Adrenal gland (tissue), 12 donors: ENCODE measurements around the gene RAB41. TPM values are rescaled to one million over a fixed set of nuclear protein-coding genes. Genes with fewer than 3 reads are reported as not detected.

ENCODE experiments used
- DNase-seq, 7 donors: peaks; one replicate each; pipeline ENCODE4 v3.0.0-alpha.2; 2019 to 2020
- H3K27ac ChIP-seq, 5 donors: fragments of 200-600 bp; sonication (generic) in 4 of 5; 1 replicate in 3 of 5; 2 replicates in 2 of 5; pipeline versions ENCODE4 v1.5.1 to v1.8.0; 2016 to 2020; ENCODE audit warnings: mild to moderate bottlenecking in 1 of 5
- H3K27me3 ChIP-seq: fragments of 200-600 bp; 2 replicates; pipeline ENCODE4 v1.8.0; 2021
- H3K36me3 ChIP-seq, 2 donors: fragments of 200-600 bp; replicated peaks in 1 of 2; 1 replicate in 1 of 2; 2 replicates in 1 of 2; pipeline versions ENCODE4 v1.5.1 to v1.8.0; 2018 to 2022
- H3K4me1 ChIP-seq, 2 donors: fragments of 200-600 bp; replicated peaks in 1 of 2; 1 replicate in 1 of 2; 2 replicates in 1 of 2; pipeline versions ENCODE4 v1.5.1 to v1.8.0; 2018 to 2021
- H3K4me3 ChIP-seq, 4 donors: fragments of 200-600 bp; sonication (generic) in 3 of 4; one replicate each; pipeline ENCODE4 v1.5.1; 2016 to 2018
- H3K9me3 ChIP-seq, 3 donors: fragments of 200-600 bp; sonication (generic) in 1 of 3; replicated peaks in 1 of 3; 1 replicate in 2 of 3; 2 replicates in 1 of 3; pipeline versions ENCODE4 v1.5.1 to v1.8.0; 2016 to 2021
- CTCF ChIP-seq, 6 experiments: fragments of 450-650 bp in 4 of 6; fragments of 200-600 bp in 2 of 6; sonication (generic) in 1 of 6; IDR thresholded peaks; 1 replicate in 5 of 6; 2 replicates in 1 of 6; pipeline versions ENCODE4 v1.5.1 to v1.8.0; 2016 to 2021; ENCODE audit warnings: antibody characterized with exemption in 6 of 6, mild to moderate bottlenecking in 2 of 6, moderate library complexity in 1 of 6
- POLR2A ChIP-seq, 2 donors: fragments of 450-650 bp; IDR thresholded peaks; one replicate each; pipeline ENCODE4 v1.6.1; 2017; ENCODE audit warnings: antibody characterized with exemption in 2 of 2, mild to moderate bottlenecking in 2 of 2, moderate library complexity in 1 of 2
- WGBS, 4 donors: extraction: QIAGEN DNeasy Blood & Tissue Kit in 2 of 4; methylation state at CpG; one replicate each; pipeline versions ENCODE4 v1.1.5 to v1.1.7; 2013 to 2017; 5-methylcytosine and 5-hydroxymethylcytosine counted together
- intact Hi-C, 2 donors: fragments of 100-400 bp; cut with DNase I; formaldehyde crosslinking; loops; one replicate each; pipeline versions ENCODE4 v1.14.1 to v1.15.0; 2022 to 2023
- polyA plus RNA-seq, 3 donors: library from polyadenylated mRNA; stranded (reverse); fragments of 200-250 nt in 2 of 3; fragments of 350-450 nt in 1 of 3; fragmentation: Illumina TruSeq in 1 of 3; extraction: RNeasy Lipid Tissue Mini Kit (QIAGEN cat#74804) in 1 of 3; gene quantifications; one replicate each; pipeline ENCODE4 v1.2.3, GENCODE V29; 2013 to 2014
- total RNA-seq, 9 donors: library from RNA; depleted of rRNA in 4 of 9; stranded (reverse); fragments of >200 nt in 4 of 9; fragments of 120-200 nt in 1 of 9; fragmentation: NEBNext Ultra II Directional in 1 of 9; extraction: Animal tissue kit (Norgen Biotek cat#: 25700) in 1 of 9; gene quantifications; one replicate each; pipeline versions ENCODE4 v1.1.0 to v1.2.4, GENCODE V29; 2013 to 2023
- donor health status: healthy with polysubstance abuse.
- donor health status: Bipolar disorder and iron deficiency.
- donor health status: DM: yes; HTN: yes; CAD: no.
- donor health status: DM: no; HTN: no; CAD: no.
- donor health status: DM: no; HTN: no; CAD: no.
- donor health status: DM: yes; HTN: yes; CAD: no.

Gene RAB41
- total and polyA plus RNA-seq, 12 donors, result not detected

GRCh38 chrX:70292788-70293187, 10.8 kb downstream of the RAB41 start:
- 0% methylated on average over 1 of the region's 1 CpG for WGBS, 4 donors

GRCh38 chrX:70293621-70294020, 11.6 kb downstream of the RAB41 start:
- Histone ChIP-seq H3K36me3 (no peaks in the 10 kb centered on the region), H3K9me3 (no peaks in the 10 kb centered on the region), H3K27ac (no peak overlapping the region), H3K4me3 (no peak overlapping the region), H3K27me3 (peaks cover 9% of the 10 kb centered on the region), H3K4me1 (no peaks in the 10 kb centered on the region)
- WGBS, 4 donors, result 70 to 93% (median 84%) methylated on average over 5 of the region's 5 CpGs
- no peak for TF ChIP-seq POLR2A (IDR thresholded peaks at IDR 0.05)
- TF ChIP-seq CTCF (IDR thresholded peaks at IDR 0.05), result no peak
- no peak for DNase-seq
- intact Hi-C loops, result no loop called here

More at GRCh38 chrX:70292788-70293187, 10.8 kb downstream of the RAB41 start:
- Histone ChIP-seq H3K4me3 (no peak overlapping the region), H3K36me3 (no peaks in the 10 kb centered on the region), H3K4me1 (no peaks in the 10 kb centered on the region), H3K27ac (no peak overlapping the region), H3K9me3 (no peaks in the 10 kb centered on the region), H3K27me3 (peaks cover 4% of the 10 kb centered on the region)
- TF ChIP-seq CTCF (IDR thresholded peaks at IDR 0.05) (no peak), POLR2A (IDR thresholded peaks at IDR 0.05) (no peak)
- intact Hi-C loops, result no loop called here
- DNase-seq, result no peak

GRCh38 chrX:70301716-70302115, 19.7 kb downstream of the RAB41 start:
- DNase-seq, result no peak
- H3K4me3 ChIP-seq, result no peak overlapping the region
- TF ChIP-seq CTCF (IDR thresholded peaks at IDR 0.05) (no peak), POLR2A (IDR thresholded peaks at IDR 0.05) (no peak)
- intact Hi-C loops, result no loop called here
- H3K27me3 ChIP-seq, result peaks cover 14% of the 10 kb centered on the region
- WGBS, 4 donors, result 58 to 71% (median 63%) methylated on average over 3 of the region's 3 CpGs
- no peak overlapping the region for H3K27ac ChIP-seq
- H3K9me3 ChIP-seq, result no peaks in the 10 kb centered on the region
- H3K4me1 ChIP-seq, result no peaks in the 10 kb centered on the region
- no peaks in the 10 kb centered on the region for H3K36me3 ChIP-seq

GRCh38 chrX:70313503-70313902, 31.5 kb downstream of the RAB41 start:
- Histone ChIP-seq H3K27ac (no peak overlapping the region), H3K36me3 (no peaks in the 10 kb centered on the region), H3K27me3 (peaks cover 8% of the 10 kb centered on the region), H3K4me3 (no peak overlapping the region), H3K4me1 (no peaks in the 10 kb centered on the region), H3K9me3 (no peaks in the 10 kb centered on the region)
- no peak for TF ChIP-seq POLR2A (IDR thresholded peaks at IDR 0.05)
- no peak for TF ChIP-seq CTCF (IDR thresholded peaks at IDR 0.05)
- WGBS, 4 donors, result 32 to 65% (median 57%) methylated on average over 1 of the region's 1 CpG
- intact Hi-C loops, result no loop called here
- DNase-seq, result no peak
